Measurements from ENCODE around the gene TMED5. TPM values are rescaled to one million over a fixed set of nuclear protein-coding genes. Genes with fewer than 3 reads are reported as not detected.
"Not testable (repeated sequence)": the region's sequence is repeated elsewhere in the genome, so short reads cannot be mapped to it uniquely, and the experiment has no call there.

Gene TMED5
- total and polyA plus RNA-seq, 2 experiments from 2014 or later: 15.5 to 26.5 TPM

DNA sequence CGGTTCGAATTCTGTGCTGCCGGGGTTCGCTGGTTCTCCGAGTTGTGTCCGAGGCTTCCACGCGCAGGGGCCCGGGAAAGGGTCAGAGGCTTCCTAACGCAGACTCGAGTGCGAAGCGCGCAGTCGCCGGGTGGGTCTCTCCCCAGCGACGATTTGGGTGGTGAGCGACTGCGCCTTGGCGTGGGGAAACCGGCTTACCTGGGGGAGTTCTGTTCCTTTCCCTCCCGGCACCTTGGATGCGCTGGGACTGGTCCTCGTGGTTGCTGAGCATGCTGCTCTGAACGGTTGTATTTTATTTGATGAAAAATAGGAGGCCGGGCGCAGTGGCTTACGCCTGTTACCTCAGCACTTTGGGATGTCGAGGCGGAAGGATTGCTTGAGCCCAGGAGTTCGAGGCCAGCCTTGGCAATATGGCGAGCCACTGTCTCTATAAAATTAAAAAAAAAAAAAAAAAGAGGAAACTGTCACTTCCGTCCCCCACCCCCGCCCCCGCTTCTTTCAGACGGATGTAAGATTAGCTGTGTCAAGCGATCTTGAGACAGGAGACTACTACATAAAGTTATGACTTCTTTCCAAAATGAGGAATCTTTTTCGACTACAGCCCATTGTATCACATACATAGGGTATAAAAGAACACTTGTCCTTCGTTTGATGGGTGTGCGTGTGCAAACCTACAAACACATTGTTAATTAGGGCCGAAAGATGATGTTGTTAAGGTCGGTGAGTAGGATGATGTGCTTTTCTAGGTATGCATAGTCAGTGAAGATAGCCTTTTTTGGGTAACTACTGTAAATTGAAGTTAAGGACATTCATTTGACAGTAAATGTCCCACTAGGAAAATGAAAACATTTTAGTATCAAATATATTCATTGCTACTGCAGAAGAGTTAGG lies 755 bp upstream of the TMED5 start, which contains the start of gene CCDC18:
Gene CCDC18, plus strand, starts transcription at position 2 of the 891 bp plus-strand sequence. CDS start 2,638 bp downstream, outside the sequence.
- DNase-seq (ENCODE audit: low read depth in 1 of 2, low spot score in 1 of 2): peak in 1 of 2 donors; percentile 42

DNA sequence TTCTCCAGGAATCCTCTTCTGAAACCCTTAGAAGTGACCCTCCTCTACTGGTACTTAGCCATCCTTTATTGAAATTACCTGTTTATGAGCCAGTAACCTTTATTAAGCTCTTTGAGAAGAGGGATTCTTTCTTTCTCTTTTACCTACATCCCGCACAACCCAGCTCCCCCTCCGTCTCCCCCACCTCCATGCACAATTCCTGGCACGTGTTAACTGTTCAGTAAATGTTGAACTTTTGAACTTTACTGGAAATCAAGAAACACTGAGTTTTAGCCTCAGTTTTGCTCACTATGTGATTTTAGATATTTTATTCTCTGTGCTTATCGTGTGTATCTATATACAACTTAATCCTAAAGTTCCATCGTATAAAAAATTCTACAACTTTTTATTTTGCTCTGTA lies 1.8 kb downstream of the TMED5 start:
- H3K9me3 ChIP-seq (ENCODE audit: low read depth): no peaks in the 10 kb centered on the region
- H3K36me3 ChIP-seq: no peaks in the 10 kb centered on the region
- H3K4me1 ChIP-seq (ENCODE audit: low read depth): peaks cover 14% of the 10 kb centered on the region
- DNase-seq (ENCODE audit: low read depth in 1 of 2, low spot score in 1 of 2): peak in 1 of 2 donors; percentile 64
- H3K27ac ChIP-seq: no peak overlapping the region
- TF ChIP-seq, protein P1, sequence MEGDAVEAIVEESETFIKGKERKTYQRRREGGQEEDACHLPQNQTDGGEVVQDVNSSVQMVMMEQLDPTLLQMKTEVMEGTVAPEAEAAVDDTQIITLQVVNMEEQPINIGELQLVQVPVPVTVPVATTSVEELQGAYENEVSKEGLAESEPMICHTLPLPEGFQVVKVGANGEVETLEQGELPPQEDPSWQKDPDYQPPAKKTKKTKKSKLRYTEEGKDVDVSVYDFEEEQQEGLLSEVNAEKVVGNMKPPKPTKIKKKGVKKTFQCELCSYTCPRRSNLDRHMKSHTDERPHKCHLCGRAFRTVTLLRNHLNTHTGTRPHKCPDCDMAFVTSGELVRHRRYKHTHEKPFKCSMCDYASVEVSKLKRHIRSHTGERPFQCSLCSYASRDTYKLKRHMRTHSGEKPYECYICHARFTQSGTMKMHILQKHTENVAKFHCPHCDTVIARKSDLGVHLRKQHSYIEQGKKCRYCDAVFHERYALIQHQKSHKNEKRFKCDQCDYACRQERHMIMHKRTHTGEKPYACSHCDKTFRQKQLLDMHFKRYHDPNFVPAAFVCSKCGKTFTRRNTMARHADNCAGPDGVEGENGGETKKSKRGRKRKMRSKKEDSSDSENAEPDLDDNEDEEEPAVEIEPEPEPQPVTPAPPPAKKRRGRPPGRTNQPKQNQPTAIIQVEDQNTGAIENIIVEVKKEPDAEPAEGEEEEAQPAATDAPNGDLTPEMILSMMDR (IDR thresholded peaks at IDR 0.05; ENCODE audit: low read depth, low read length): no peak
- H3K27me3 ChIP-seq: no peaks in the 10 kb centered on the region
- H3K4me3 ChIP-seq: peak overlapping the region; percentile 50

More for the DNA sequence above, 755 bp upstream of the TMED5 start, which contains the start of gene CCDC18:
- Histone ChIP-seq H3K27me3 (no peaks in the 10 kb centered on the region), H3K9me3 (ENCODE audit: low read depth) (no peaks in the 10 kb centered on the region), H3K4me1 (ENCODE audit: low read depth) (peaks cover 14% of the 10 kb centered on the region), H3K4me3 (peak within 1 kb of the TSS; percentile 64), H3K27ac (peak within 1 kb of the TSS; percentile 89), H3K36me3 (no peaks in the 10 kb centered on the region)
- TF ChIP-seq, protein P1 (IDR thresholded peaks at IDR 0.05; ENCODE audit: low read depth, low read length): no peak

DNA sequence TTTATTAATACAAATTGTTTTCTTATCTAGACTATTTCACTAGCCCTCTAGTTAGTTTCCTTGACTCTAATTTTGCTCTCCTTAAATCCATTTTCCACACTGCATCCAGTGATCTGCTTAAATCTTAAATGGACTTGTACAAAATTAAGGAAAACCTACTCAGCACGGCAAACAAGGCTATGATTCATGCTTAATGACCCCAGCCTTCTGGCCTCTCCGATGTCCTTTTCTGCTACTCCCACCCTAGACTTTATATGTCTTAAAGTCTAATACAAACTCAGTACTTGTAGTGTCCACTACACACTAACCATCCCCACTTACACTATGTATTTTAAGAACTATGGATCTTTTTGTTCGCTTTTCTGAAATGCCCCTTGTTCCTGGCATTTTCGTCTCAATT lies 2.2 kb downstream of the TMED5 start:
- Histone ChIP-seq H3K4me3 (no peak overlapping the region), H3K27ac (no peak overlapping the region), H3K36me3 (no peaks in the 10 kb centered on the region), H3K9me3 (ENCODE audit: low read depth) (no peaks in the 10 kb centered on the region), H3K4me1 (ENCODE audit: low read depth) (peaks cover 14% of the 10 kb centered on the region), H3K27me3 (no peaks in the 10 kb centered on the region)
- peak in 1 of 2 donors; percentile 55 for DNase-seq (ENCODE audit: low read depth in 1 of 2, low spot score in 1 of 2)
- TF ChIP-seq, protein P1 (IDR thresholded peaks at IDR 0.05; ENCODE audit: low read depth, low read length): no peak

DNA sequence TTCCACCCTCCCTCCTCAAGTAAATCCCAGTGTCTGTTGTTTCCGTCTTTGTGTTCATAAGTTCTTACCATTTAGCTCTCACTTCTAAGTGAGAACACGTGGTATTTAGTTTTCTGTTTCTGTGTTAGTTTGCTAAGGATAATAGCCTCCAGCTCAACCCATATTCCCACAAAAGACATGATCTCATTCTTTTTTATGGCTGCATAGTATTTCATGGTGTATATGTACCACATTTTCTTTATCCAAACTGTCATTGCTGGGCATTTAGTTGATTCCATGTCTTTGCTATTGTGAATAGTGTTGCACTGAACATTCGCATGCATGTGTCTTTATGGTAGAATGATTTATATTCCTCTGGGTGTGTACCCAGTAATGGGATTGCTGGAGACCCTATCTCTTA lies 5.6 kb downstream of the TMED5 start:
- not testable (repeated sequence) for DNase-seq (ENCODE audit: low read depth in 1 of 2, low spot score in 1 of 2); H3K9me3 ChIP-seq (ENCODE audit: low read depth); H3K4me3 ChIP-seq; H3K36me3 ChIP-seq; H3K27ac ChIP-seq; H3K27me3 ChIP-seq
- peaks cover 14% of the 10 kb centered on the region for H3K4me1 ChIP-seq (ENCODE audit: low read depth)

DNA sequence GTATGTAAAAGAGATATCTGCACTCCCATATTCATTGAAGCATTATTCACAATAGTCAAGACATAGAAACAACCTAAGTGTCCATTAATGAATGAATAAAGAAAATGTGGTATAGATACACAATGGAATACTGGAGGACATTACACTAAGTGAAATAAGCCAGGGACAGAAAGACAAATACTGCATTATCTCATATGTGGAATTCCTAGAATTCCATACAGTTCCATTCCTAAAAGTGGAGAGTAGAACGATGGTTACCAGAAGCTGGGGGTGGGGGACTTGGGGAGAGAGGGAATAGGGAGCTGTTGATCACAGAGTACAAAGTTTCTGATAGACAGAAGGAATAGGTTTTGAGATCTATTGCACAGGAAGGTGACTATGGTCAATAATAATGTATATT lies 7.4 kb downstream of the TMED5 start:
- H3K27ac ChIP-seq: peak overlapping the region; percentile 17
- TF ChIP-seq, protein P1 (IDR thresholded peaks at IDR 0.05; ENCODE audit: low read depth, low read length): no peak
- no peak overlapping the region for H3K4me3 ChIP-seq
- peak; percentile 28 to 61 for DNase-seq (ENCODE audit: low read depth in 1 of 2, low spot score in 1 of 2)
- H3K27me3 ChIP-seq: no peaks in the 10 kb centered on the region
- no peaks in the 10 kb centered on the region for H3K9me3 ChIP-seq (ENCODE audit: low read depth)
- peaks cover 2% of the 10 kb centered on the region for H3K4me1 ChIP-seq (ENCODE audit: low read depth)
- H3K36me3 ChIP-seq: no peaks in the 10 kb centered on the region

DNA sequence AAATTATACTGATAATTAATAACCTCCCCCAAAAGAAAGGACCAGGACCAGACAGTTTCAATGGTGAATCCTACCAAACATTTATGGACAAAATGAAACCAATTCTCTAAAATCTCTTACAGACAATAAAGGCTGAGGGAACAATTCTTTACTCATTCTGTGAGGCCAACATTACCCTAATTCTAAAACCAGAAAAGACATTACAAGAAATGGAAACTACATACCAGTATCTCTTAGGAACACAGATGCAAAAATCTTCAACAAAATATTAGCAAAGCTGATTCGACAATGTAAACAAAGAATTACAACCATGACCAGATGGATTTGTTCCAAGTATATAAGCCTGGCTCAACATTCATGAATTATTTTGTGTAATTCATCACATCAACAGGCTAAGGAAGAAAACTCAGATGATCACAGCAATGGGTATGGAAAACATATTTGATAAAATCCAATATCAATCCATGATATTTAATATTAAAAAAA lies 8.6 kb downstream of the TMED5 start:
- Histone ChIP-seq H3K27ac (no peak overlapping the region), H3K4me1 (ENCODE audit: low read depth) (no peaks in the 10 kb centered on the region), H3K36me3 (no peaks in the 10 kb centered on the region), H3K27me3 (no peaks in the 10 kb centered on the region), H3K9me3 (ENCODE audit: low read depth) (no peaks in the 10 kb centered on the region), H3K4me3 (no peak overlapping the region)
- no peak for DNase-seq (ENCODE audit: low read depth in 1 of 2, low spot score in 1 of 2)
- TF ChIP-seq, protein P1 (IDR thresholded peaks at IDR 0.05; ENCODE audit: low read depth, low read length): no peak

DNA sequence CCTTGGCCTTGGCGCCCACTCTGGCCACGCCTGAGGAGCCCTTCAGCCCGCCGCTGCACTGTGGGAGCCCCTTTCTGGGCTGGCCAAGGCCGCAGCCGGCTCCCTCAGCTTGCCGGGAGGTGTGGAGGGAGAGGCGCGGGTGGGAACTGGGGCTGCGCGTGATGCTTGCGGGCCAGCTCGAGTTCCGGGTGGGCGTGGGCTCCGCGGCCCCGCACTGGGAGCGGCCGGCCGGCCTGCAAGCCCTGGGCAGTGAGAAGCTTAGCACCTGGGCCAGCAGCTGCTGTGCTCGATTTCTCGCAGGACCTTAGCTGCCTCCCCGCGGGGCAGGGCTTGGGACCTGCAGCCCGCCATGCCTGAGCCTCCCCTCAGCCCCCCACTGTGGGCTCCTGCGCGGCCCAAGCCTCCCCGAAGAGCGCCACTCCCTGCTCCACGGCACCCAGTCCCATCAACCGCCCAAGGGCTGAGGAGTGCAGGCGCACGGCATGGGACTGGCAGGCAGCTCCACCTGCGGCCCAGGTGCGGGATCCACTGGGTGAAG lies 10.0 kb downstream of the TMED5 start:
- not testable (repeated sequence) for H3K4me3 ChIP-seq; H3K36me3 ChIP-seq; H3K27ac ChIP-seq; H3K9me3 ChIP-seq (ENCODE audit: low read depth); H3K27me3 ChIP-seq; H3K4me1 ChIP-seq (ENCODE audit: low read depth); DNase-seq (ENCODE audit: low read depth in 1 of 2, low spot score in 1 of 2)
